OCI-LY1 (cell line): ENCODE data around the gene PVALB.

Source experiments
- CTCF ChIP-seq: fragments of 200-600 bp; sonication (generic), shearing (Covaris generic); IDR thresholded peaks from 2 replicates; pipeline ENCODE4 v1.5.1; 2017; ENCODE audit warnings: mild to moderate bottlenecking, antibody characterized with exemption, low read length, moderate library complexity, mixed read lengths
- EZH2 ChIP-seq: fragments of 200-600 bp; sonication (generic), shearing (Covaris generic); IDR thresholded peaks from 2 replicates; pipeline ENCODE4 v1.8.0; 2017; ENCODE audit warnings: borderline replicate concordance, mixed run types, mild to moderate bottlenecking, antibody characterized with exemption, low read length, moderate library complexity, mixed read lengths

GRCh38 chr22:36768616-36769015 is 48.2 kb downstream of the PVALB start:
- no peak for TF ChIP-seq EZH2
- TF ChIP-seq CTCF, result no peak
